Lower lobe of right lung (tissue), 2 donors: Measurements from ENCODE around the gene PACRG. TPM values are rescaled to one million over a fixed set of nuclear protein-coding genes. Genes with fewer than 3 reads are reported as not detected.

Experiments used
- ATAC-seq, 2 donors: fragments of 200-7000 bp; cut with Tn5 transposase; one replicate each; pipeline ENCODE4 v1.9.1; 2020 to 2022; ENCODE audit warnings: mild to moderate bottlenecking in 2 of 2, moderate library complexity in 2 of 2
- DNase-seq: peaks from one replicate; pipeline ENCODE4 v3.0.0-alpha.2; 2020
- H3K27ac ChIP-seq: fragments of 200-600 bp; one replicate; pipeline ENCODE4 v1.8.0; 2022
- H3K27me3 ChIP-seq: fragments of 200-600 bp; one replicate; pipeline ENCODE4 v1.8.0; 2022; ENCODE audit warnings: low read depth
- H3K36me3 ChIP-seq: fragments of 200-600 bp; one replicate; pipeline ENCODE4 v1.8.0; 2022; ENCODE audit warnings: mild to moderate bottlenecking
- H3K4me1 ChIP-seq: fragments of 200-600 bp; one replicate; pipeline ENCODE4 v1.8.0; 2022
- H3K4me3 ChIP-seq: fragments of 200-600 bp; one replicate; pipeline ENCODE4 v1.8.0; 2022; ENCODE audit warnings: mild to moderate bottlenecking
- H3K9me3 ChIP-seq: fragments of 200-600 bp; one replicate; pipeline ENCODE4 v1.8.0; 2022
- intact Hi-C: fragments of 100-400 bp; cut with DNase I; formaldehyde crosslinking; loops from one replicate; pipeline ENCODE4 v1.11.0; 2022
- total RNA-seq: library from RNA; stranded (reverse); fragmentation: NEBNext Ultra II Directional; extraction: Animal tissue kit (Norgen Biotek cat#: 25700); gene quantifications from one replicate; pipeline ENCODE4 v1.2.1, GENCODE V29; 2021
- TF ChIP-seq, protein P1 (sequence below): fragments of 200-600 bp; IDR thresholded peaks from one replicate; pipeline ENCODE4 v1.8.0; 2022; ENCODE audit warnings: antibody characterized with exemption, mild to moderate bottlenecking
- donor health status: DM: no; HTN: yes; CAD: no; lungs with severe emphysema.

Gene PACRG
- total RNA-seq, 1 donor from 2014 or later, result 5.5 TPM

DNA sequence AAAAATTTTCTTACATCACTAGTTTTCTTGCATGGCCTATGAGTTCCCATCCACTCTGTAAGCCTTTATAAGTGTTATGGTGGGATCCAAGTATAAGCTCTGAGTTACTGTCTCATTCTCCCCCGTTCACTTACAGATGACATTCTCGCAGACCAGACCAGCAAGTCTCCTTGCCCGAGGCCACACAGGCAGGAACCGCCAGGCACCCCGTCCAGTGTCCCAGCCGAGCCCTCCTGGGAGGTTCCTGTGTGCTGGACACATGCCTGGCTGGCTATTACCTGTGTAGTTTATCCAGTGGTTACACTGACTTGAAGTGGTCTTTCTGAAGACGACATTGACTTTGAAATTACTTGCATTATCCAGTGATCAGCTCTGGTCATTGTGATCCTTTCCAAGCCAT lies 451.9 kb downstream of the PACRG start:
- Histone ChIP-seq H3K4me3 (no peak overlapping the region), H3K4me1 (peaks cover 9% of the 10 kb centered on the region), H3K9me3 (no peaks in the 10 kb centered on the region), H3K27ac (no peak overlapping the region), H3K36me3 (no peaks in the 10 kb centered on the region), H3K27me3 (no peaks in the 10 kb centered on the region)
- no peak for DNase-seq
- no peak for ATAC-seq
- intact Hi-C loops, result no loop called here
- TF ChIP-seq, protein P1, sequence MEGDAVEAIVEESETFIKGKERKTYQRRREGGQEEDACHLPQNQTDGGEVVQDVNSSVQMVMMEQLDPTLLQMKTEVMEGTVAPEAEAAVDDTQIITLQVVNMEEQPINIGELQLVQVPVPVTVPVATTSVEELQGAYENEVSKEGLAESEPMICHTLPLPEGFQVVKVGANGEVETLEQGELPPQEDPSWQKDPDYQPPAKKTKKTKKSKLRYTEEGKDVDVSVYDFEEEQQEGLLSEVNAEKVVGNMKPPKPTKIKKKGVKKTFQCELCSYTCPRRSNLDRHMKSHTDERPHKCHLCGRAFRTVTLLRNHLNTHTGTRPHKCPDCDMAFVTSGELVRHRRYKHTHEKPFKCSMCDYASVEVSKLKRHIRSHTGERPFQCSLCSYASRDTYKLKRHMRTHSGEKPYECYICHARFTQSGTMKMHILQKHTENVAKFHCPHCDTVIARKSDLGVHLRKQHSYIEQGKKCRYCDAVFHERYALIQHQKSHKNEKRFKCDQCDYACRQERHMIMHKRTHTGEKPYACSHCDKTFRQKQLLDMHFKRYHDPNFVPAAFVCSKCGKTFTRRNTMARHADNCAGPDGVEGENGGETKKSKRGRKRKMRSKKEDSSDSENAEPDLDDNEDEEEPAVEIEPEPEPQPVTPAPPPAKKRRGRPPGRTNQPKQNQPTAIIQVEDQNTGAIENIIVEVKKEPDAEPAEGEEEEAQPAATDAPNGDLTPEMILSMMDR, result no peak

DNA sequence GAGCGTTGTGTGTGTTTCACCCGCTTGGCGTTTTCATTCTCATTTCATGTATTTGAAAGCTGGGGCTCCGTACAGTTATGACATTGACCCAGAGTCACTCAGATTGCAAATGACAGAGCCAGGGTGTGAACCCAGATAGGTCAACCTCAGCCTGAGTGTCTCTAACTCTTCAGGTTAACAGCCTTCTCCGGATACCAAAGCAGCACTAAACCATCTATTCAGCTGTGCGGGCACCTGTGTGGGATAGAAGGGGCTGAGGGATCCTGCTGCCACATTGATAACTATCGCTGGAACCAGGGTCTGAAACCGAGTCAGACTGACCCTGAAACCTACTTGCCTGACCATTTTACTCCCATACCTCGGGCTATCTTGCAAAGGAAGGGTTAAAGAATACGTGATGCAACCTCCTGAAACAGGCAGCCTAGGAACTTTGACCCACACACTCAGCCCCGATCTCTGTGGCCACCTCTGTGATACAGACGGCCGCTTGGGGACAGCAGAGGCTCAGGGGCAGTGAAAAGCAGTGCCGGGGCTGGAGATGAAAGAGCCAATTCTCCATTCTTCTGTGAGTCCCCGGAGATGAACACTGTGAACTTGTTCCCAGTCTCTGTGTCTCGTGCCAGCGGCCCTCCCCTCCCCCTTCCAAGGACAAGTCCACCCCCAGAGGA lies 453.2 kb downstream of the PACRG start:
- H3K4me1 ChIP-seq, result peaks cover 9% of the 10 kb centered on the region
- TF ChIP-seq, protein P1, result peak; percentile 87
- no peak overlapping the region for H3K27ac ChIP-seq
- DNase-seq, result peak; percentile 84
- peak overlapping the region; percentile 14 for H3K4me3 ChIP-seq
- H3K36me3 ChIP-seq, result no peaks in the 10 kb centered on the region
- no peaks in the 10 kb centered on the region for H3K27me3 ChIP-seq
- no peaks in the 10 kb centered on the region for H3K9me3 ChIP-seq
- intact Hi-C loops, result no loop called here
- ATAC-seq, result peak; percentile 92 to 97

DNA sequence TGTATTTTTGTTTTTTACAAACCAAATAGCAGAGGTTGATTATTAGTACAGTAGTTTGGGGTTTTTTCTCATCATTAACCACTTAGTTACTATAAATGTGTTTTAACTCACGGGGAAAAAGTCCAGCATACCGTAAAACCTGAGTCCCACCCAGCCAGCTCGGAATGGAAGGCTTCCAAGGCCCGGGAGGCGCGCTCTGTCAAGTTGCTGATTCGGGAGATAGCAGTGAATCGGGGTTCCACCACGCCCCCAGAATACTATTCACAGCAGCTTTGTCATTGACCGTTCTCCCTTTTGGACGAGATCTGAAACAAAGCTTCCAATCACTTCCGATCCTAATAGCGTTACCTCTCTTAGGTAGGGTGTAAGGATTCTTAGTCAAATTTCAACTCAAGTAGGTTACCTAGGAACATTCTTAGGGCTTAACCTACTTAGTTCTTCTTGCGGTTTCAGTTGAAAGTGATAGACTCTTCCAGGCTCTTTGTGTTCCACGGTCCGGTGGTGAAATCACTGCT lies 453.9 kb downstream of the PACRG start:
- peak overlapping the region; percentile 14 for H3K4me3 ChIP-seq
- intact Hi-C loops, result no loop called here

DNA sequence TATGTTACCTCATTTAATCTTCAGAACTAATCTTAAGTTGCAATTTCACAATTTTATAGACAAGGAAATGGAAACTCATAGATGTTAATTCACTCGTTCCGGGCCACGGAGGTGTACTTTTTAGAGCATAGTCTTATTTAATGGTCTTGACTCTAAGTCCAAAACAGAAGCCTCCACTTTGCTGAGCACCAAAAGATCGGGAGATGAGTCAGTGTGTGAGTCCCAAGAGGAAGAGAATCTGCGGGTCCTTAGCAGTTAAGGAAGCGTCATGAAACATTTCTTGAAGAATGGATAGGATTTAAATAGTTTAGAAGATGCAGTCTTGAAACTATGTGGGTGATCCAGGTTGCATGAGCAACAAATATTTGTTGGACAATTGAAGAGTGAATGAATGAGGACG lies 454.9 kb downstream of the PACRG start:
- TF ChIP-seq, protein P1, result no peak

More for the DNA sequence above, 453.9 kb downstream of the PACRG start:
- no peaks in the 10 kb centered on the region for H3K27me3 ChIP-seq
- no peak for DNase-seq
- no peaks in the 10 kb centered on the region for H3K9me3 ChIP-seq
- TF ChIP-seq, protein P1, result no peak
- peaks cover 9% of the 10 kb centered on the region for H3K4me1 ChIP-seq
- no peaks in the 10 kb centered on the region for H3K36me3 ChIP-seq
- peak in 1 of 2 donors; percentile 48 for ATAC-seq
- H3K27ac ChIP-seq, result no peak overlapping the region

DNA sequence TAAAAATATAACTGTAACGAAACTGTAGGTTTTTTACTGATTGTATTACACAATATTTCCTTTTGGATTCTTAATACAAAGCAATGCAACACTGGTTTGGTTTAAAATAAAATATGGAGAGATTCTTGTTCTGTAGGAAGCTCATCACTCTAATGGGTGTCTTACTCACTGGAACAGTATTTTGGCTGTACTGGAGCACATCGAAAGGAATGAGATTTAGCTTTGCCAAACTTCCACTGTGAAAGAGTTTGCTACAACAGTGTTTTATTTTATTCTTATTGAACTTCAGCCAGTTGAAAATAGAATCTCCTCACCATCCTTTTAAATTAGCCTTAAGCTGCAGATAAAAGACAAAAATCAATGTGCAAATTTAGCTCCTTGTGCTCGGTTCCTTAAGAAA lies 456.0 kb downstream of the PACRG start:
- Histone ChIP-seq H3K27me3 (no peaks in the 10 kb centered on the region), H3K9me3 (no peaks in the 10 kb centered on the region), H3K36me3 (no peaks in the 10 kb centered on the region), H3K4me1 (peaks cover 9% of the 10 kb centered on the region), H3K27ac (no peak overlapping the region), H3K4me3 (no peak overlapping the region)
- intact Hi-C loops, result no loop called here
- no peak for DNase-seq
- ATAC-seq, result no peak
- TF ChIP-seq, protein P1, result no peak

More for the DNA sequence above, 454.9 kb downstream of the PACRG start:
- intact Hi-C loops, result no loop called here
- H3K4me3 ChIP-seq, result no peak overlapping the region
- no peaks in the 10 kb centered on the region for H3K9me3 ChIP-seq
- ATAC-seq (no peak), DNase-seq (no peak)
- H3K36me3 ChIP-seq, result no peaks in the 10 kb centered on the region
- no peaks in the 10 kb centered on the region for H3K27me3 ChIP-seq
- peaks cover 9% of the 10 kb centered on the region for H3K4me1 ChIP-seq
- no peak overlapping the region for H3K27ac ChIP-seq
